IMR-90 (cell line): Measurements from ENCODE around the gene TNS3. TPM values are rescaled to one million over a fixed set of nuclear protein-coding genes. Genes with fewer than 3 reads are reported as not detected.

Experiments
- ATAC-seq: fragments of 200-7000 bp; cut with Tn5 transposase; 2 replicates; pipeline ENCODE4 v1.9.1; 2020; ENCODE audit warnings: low read depth, mild to moderate bottlenecking, moderate library complexity
- BruUV-seq: library from RNA; stranded (reverse); fragments of 400-500 nt; replicated peaks from 2 replicates; lab custom pipeline; 2021; lab: Mats Ljungman, UMichigan
- CTCF ChIA-PET: fragments of 300-600 bp; formaldehyde crosslinking; extraction: SDS; loops from one replicate; lab custom pipeline; 2021; ENCODE audit warnings: antibody characterized with exemption; lab: Yijun Ruan, JAX
- POLR2A ChIA-PET: fragments of 300-600 bp; sonication (Branson Sonifier 250); formaldehyde crosslinking; loops from one replicate; lab custom pipeline; 2022; ENCODE audit warnings: antibody characterized with exemption; ENCODE audit not compliant: unreplicated experiment; lab: Charles Lee
- DNase-seq: peaks from one replicate; pipeline ENCODE4 v3.0.0; 2013
- H2AFZ ChIP-seq: replicated peaks from 2 replicates; pipeline ENCODE3; 2013; ENCODE audit warnings: low read length, mild to moderate bottlenecking; ENCODE audit not compliant: poor library complexity
- H2AK5ac ChIP-seq: 2 replicates; pipeline ENCODE4 v1.6.1; 2013; ENCODE audit warnings: low read depth, low read length, inconsistent platforms
- H2AK9ac ChIP-seq: replicated peaks from 2 replicates; pipeline ENCODE3; 2013; ENCODE audit warnings: mild to moderate bottlenecking, low read depth, low read length, moderate library complexity; ENCODE audit not compliant: poor library complexity
- H2BK120ac ChIP-seq: 2 replicates; pipeline ENCODE4 v1.6.1; 2013; ENCODE audit warnings: low read depth, low read length, inconsistent platforms
- H2BK15ac ChIP-seq: 3 replicates; pipeline ENCODE4 v1.6.1; 2013; ENCODE audit warnings: low read depth, low read length, inconsistent platforms
- H2BK20ac ChIP-seq: 2 replicates; pipeline ENCODE4 v1.6.1; 2013; ENCODE audit warnings: low read depth, mild to moderate bottlenecking, inconsistent platforms, low read length, moderate library complexity
- H2BK5ac ChIP-seq: 2 replicates; pipeline ENCODE4 v1.6.1; 2013; ENCODE audit warnings: mild to moderate bottlenecking, low read depth, low read length, inconsistent platforms; ENCODE audit not compliant: poor library complexity, severe bottlenecking
- H3K14ac ChIP-seq: replicated peaks from 2 replicates; pipeline ENCODE4 v1.6.1; 2013; ENCODE audit warnings: low read depth, low read length, inconsistent platforms
- H3K18ac ChIP-seq: 2 replicates; pipeline ENCODE4 v1.6.1; 2013; ENCODE audit warnings: low read depth, low read length, control low read depth
- H3K23ac ChIP-seq: 2 replicates; pipeline ENCODE4 v1.6.1; 2013; ENCODE audit warnings: low read depth, low read length, inconsistent platforms
- H3K27ac ChIP-seq: 2 replicates; pipeline ENCODE4 v1.5.1; 2013; ENCODE audit warnings: mild to moderate bottlenecking, control low read depth, low read length; ENCODE audit not compliant: insufficient read depth
- H3K27me3 ChIP-seq: 2 replicates; pipeline ENCODE4 v1.6.1; 2013; ENCODE audit warnings: low read length; ENCODE audit not compliant: control insufficient read depth, insufficient read depth
- H3K36me3 ChIP-seq: 2 replicates; pipeline ENCODE4 v1.6.1; 2013; ENCODE audit warnings: low read length, mixed read lengths; ENCODE audit not compliant: control insufficient read depth, insufficient read depth
- H3K4ac ChIP-seq: 2 replicates; pipeline ENCODE4 v1.6.1; 2013; ENCODE audit warnings: low read depth, low read length, inconsistent platforms
- H3K4me1 ChIP-seq: 2 replicates; pipeline ENCODE4 v1.6.1; 2013; ENCODE audit warnings: low read length, mixed read lengths; ENCODE audit not compliant: control insufficient read depth, insufficient read depth
- H3K4me2 ChIP-seq: 2 replicates; pipeline ENCODE4 v1.6.1; 2013; ENCODE audit warnings: low read depth, mild to moderate bottlenecking, control low read depth, low read length, moderate library complexity
- H3K4me3 ChIP-seq: 2 replicates; pipeline ENCODE4 v1.5.1; 2013; ENCODE audit warnings: low read depth, mild to moderate bottlenecking, control low read depth, low read length, moderate library complexity; ENCODE audit not compliant: insufficient read depth
- H3K56ac ChIP-seq: 2 replicates; pipeline ENCODE4 v1.6.1; 2013; ENCODE audit warnings: low read length, inconsistent platforms; ENCODE audit not compliant: insufficient read depth; ENCODE audit errors: extremely low read depth
- H3K79me1 ChIP-seq, 2 experiments: 2 replicates each; pipeline ENCODE4 v1.6.1; 2013; ENCODE audit warnings: low read length in 2 of 2, inconsistent platforms in 1 of 2, low read depth in 1 of 2
- H3K9ac ChIP-seq: 2 replicates; pipeline ENCODE4 v1.6.1; 2013; ENCODE audit warnings: low read depth, low read length, control low read depth
- H3K9me1 ChIP-seq: 2 replicates; pipeline ENCODE4 v1.6.1; 2013; ENCODE audit warnings: low read length, inconsistent platforms; ENCODE audit not compliant: insufficient read depth
- H3K9me3 ChIP-seq: 2 replicates; pipeline ENCODE4 v1.6.1; 2013; ENCODE audit warnings: low read length; ENCODE audit not compliant: control insufficient read depth, insufficient read depth
- H4K20me1 ChIP-seq: 2 replicates; pipeline ENCODE4 v1.6.1; 2013; ENCODE audit warnings: low read length, inconsistent platforms; ENCODE audit not compliant: insufficient read depth
- H4K5ac ChIP-seq: 2 replicates; pipeline ENCODE4 v1.6.1; 2013; ENCODE audit warnings: mild to moderate bottlenecking, low read depth, low read length, control low read depth
- H4K8ac ChIP-seq, 2 experiments: 2 replicates each; pipeline ENCODE4 v1.6.1; 2013; ENCODE audit warnings: low read depth in 2 of 2, low read length in 2 of 2, control low read depth in 1 of 2, inconsistent platforms in 1 of 2
- H4K91ac ChIP-seq: 2 replicates; pipeline ENCODE4 v1.6.1; 2013; ENCODE audit warnings: low read depth, low read length, inconsistent platforms; ENCODE audit not compliant: insufficient read depth
- ELK1 ChIP-seq: fragments of 150-350 bp; IDR thresholded peaks from 2 replicates; pipeline ENCODE4 v1.6.1; 2016; ENCODE audit warnings: low read depth, mild to moderate bottlenecking, low read length, moderate library complexity, borderline replicate concordance
- FOS ChIP-seq: fragments of 150-350 bp; IDR thresholded peaks from 2 replicates; pipeline ENCODE4 v1.6.1; 2016; ENCODE audit warnings: low read depth, low read length
- MAFK ChIP-seq: IDR thresholded peaks from 2 replicates; pipeline ENCODE4 v1.6.1; 2012; ENCODE audit warnings: low read depth, low read length, improper control_type of control experiment
- MAZ ChIP-seq: IDR thresholded peaks from 2 replicates; pipeline ENCODE4 v1.6.1; 2012; ENCODE audit warnings: low read depth, mild to moderate bottlenecking, low read length, improper control_type of control experiment, moderate library complexity, borderline replicate concordance
- MXI1 ChIP-seq: IDR thresholded peaks from 2 replicates; pipeline ENCODE4 v1.6.1; 2012; ENCODE audit warnings: low read depth, mild to moderate bottlenecking, low read length, moderate library complexity, borderline replicate concordance
- POLR2A ChIP-seq: IDR thresholded peaks from 2 replicates; pipeline ENCODE4 v1.6.1; 2012; ENCODE audit warnings: mild to moderate bottlenecking, low read depth, low read length
- RAD21 ChIP-seq: IDR thresholded peaks from 2 replicates; pipeline ENCODE4 v1.6.1; 2012; ENCODE audit warnings: low read length, improper control_type of control experiment
- RFX5 ChIP-seq: IDR thresholded peaks from 2 replicates; pipeline ENCODE4 v1.8.0; 2012; ENCODE audit warnings: low read depth, mild to moderate bottlenecking, low read length, moderate library complexity
- WGBS, 2 experiments: methylation state at CpG; one replicate each; pipeline versions ENCODE4 v1.1.5 to v1.1.7; 2013; ENCODE audit warnings: missing lambda C conversion rate in 2 of 2; ENCODE audit not compliant: insufficient read length in 1 of 2; ENCODE audit errors: extremely low coverage in 2 of 2; 5-methylcytosine and 5-hydroxymethylcytosine counted together
- dilution Hi-C: fragments of 300-500 bp; cut with HindIII; formaldehyde crosslinking; loops from one replicate; pipeline ENCODE4 v1.14.3; 2018; ENCODE audit warnings: low sequenced_read_pairs; ENCODE audit not compliant: unreplicated experiment
- in situ Hi-C: fragments of 300-500 bp; cut with MboI; formaldehyde crosslinking; loops from 3 replicates; pipeline ENCODE4 v1.14.3; 2019; ENCODE audit warnings: low sequenced_read_pairs, inconsistent platforms, mixed read lengths
- intact Hi-C: fragments of 100-400 bp; cut with micrococcal nuclease; formaldehyde crosslinking; loops from 2 replicates; pipeline ENCODE4 v1.10.0; 2022
- polyA plus RNA-seq, 3 experiments: library from polyadenylated mRNA; depleted of rRNA; stranded (reverse); fragments of >200 nt; gene quantifications; 2 replicates each; pipeline ENCODE4 v1.2.3, GENCODE V29; 2012; ENCODE audit warnings: low replicate concordance in 1 of 3
- total RNA-seq: library from RNA; depleted of rRNA; stranded (reverse); fragments of >200 nt; gene quantifications from 2 replicates; pipeline ENCODE4 v1.2.3, GENCODE V29; 2012

The TNS3 gene
- total and polyA plus RNA-seq, 2 of the 4 experiments (the other 2 are of a cell fraction) = 64.3 to 79.2 TPM

- H2AK5ac ChIP-seq = no peak overlapping the region
- H3K4me1 ChIP-seq = peaks cover 2% of the 10 kb centered on the region; the same call in 1 of the 2 replicates
- no peak overlapping the region for H2AFZ ChIP-seq
- H3K79me1 ChIP-seq = no peaks in the 10 kb centered on the region
- POLR2A ChIA-PET = no interaction called here
- no peak overlapping the region for H3K23ac ChIP-seq
- H4K91ac ChIP-seq = no peak overlapping the region
- H2AK9ac ChIP-seq = no peak overlapping the region
- no peak overlapping the region for H3K4ac ChIP-seq
- no peak overlapping the region for H3K56ac ChIP-seq
- no peak overlapping the region for H3K18ac ChIP-seq
- CTCF ChIA-PET = interaction anchor here (1.4 kb wide), 1 partner anchor 17 kb away, joined by 3 read pairs; no protein-coding TSS in a partner anchor
- ATAC-seq (no peak), DNase-seq (no peak)
- no peak overlapping the region for H2BK20ac ChIP-seq
- no peak overlapping the region for H4K5ac ChIP-seq
- no peaks in the 10 kb centered on the region; the same call in 1 of the 2 replicates for H4K20me1 ChIP-seq
- no peak overlapping the region for H2BK5ac ChIP-seq
- no peaks in the 10 kb centered on the region for H3K9me3 ChIP-seq
- H4K8ac ChIP-seq = no peak overlapping the region
- intact Hi-C loops = no loop called here
- no peak overlapping the region for H3K4me3 ChIP-seq
- H3K36me3 ChIP-seq = no peaks in the 10 kb centered on the region
- no peak overlapping the region for H2BK120ac ChIP-seq
- H3K27me3 ChIP-seq = peaks cover 20% of the 10 kb centered on the region
- WGBS, 2 experiments = no CpG with 5 or more reads among the region's 8 CpGs
- H3K9ac ChIP-seq = no peak overlapping the region
- no TSS peak for BruUV-seq
- H2BK15ac ChIP-seq = no peak overlapping the region
- dilution Hi-C loops = no loop called here
- no peak overlapping the region for H3K27ac ChIP-seq
- no peaks in the 10 kb centered on the region for H3K9me1 ChIP-seq
- in situ Hi-C loops = no loop called here
- no peak overlapping the region for H3K4me2 ChIP-seq
- H3K14ac ChIP-seq = no peak overlapping the region
- peak; percentile 24 for TF ChIP-seq RAD21
- no peak for TF ChIP-seq MAZ
- no peak for TF ChIP-seq RFX5
- TF ChIP-seq MAFK = no peak
- TF ChIP-seq ELK1 = no peak
- no peak for TF ChIP-seq MXI1
- no peak for TF ChIP-seq POLR2A
- no peak for TF ChIP-seq FOS
Observed at GRCh38 chr7:47232751-47233412, 349.0 kb downstream of the TNS3 start.
